GM12878 (cell line): ENCODE data around the gene RALGAPA2. TPM values are rescaled to one million over a fixed set of nuclear protein-coding genes. Genes with fewer than 3 reads are reported as not detected.

ENCODE experiments used
- ATAC-seq: fragments of 200-7000 bp; cut with Tn5 transposase; 3 replicates; pipeline ENCODE4 v1.9.1; 2020; ENCODE audit warnings: mild to moderate bottlenecking, moderate library complexity
- BruUV-seq: library from RNA; stranded (reverse); fragments of 400-500 nt; replicated peaks from 2 replicates; lab custom pipeline; 2021; lab: Mats Ljungman, UMichigan
- CTCF ChIA-PET: fragments of 300-600 bp; sonication (Branson Sonifier 250); formaldehyde crosslinking; extraction: SDS; loops from one replicate; lab custom pipeline; 2021; ENCODE audit warnings: inconsistent platforms; lab: Yijun Ruan, JAX
- POLR2A ChIA-PET: fragments of 350-600 bp; formaldehyde crosslinking; extraction: SDS; loops from one replicate; lab custom pipeline; 2021; ENCODE audit warnings: inconsistent platforms; lab: Charles Lee
- RAD21 ChIA-PET: fragments of 300-600 bp; sonication (Branson Sonifier 250); formaldehyde crosslinking; loops from one replicate; lab custom pipeline; 2023; ENCODE audit warnings: antibody characterized with exemption; ENCODE audit not compliant: unreplicated experiment; lab: Charles Lee
- SMC1A ChIA-PET: fragments of 300-600 bp; sonication (Branson Sonifier 250); formaldehyde crosslinking; loops from one replicate; lab custom pipeline; 2023; ENCODE audit not compliant: unreplicated experiment, uncharacterized antibody; lab: Charles Lee
- DNase-seq: peaks from one replicate; pipeline ENCODE4 v3.0.0-alpha.2; 2011; ENCODE audit warnings: low read depth, low spot score
- FAIRE-seq: peaks from 3 replicates; lab custom pipeline; 2011; peaks lifted over from hg19 to GRCh38; lab: Jason Lieb, UNC
- H2AFZ ChIP-seq: 2 replicates; pipeline ENCODE4 v1.6.0; 2011; ENCODE audit warnings: low read depth, low read length, control low read depth; ENCODE audit not compliant: control insufficient read depth
- H3K27ac ChIP-seq: 2 replicates; pipeline ENCODE4 v1.5.1; 2011; ENCODE audit warnings: control low read depth; ENCODE audit not compliant: control insufficient read depth, insufficient read depth
- H3K27me3 ChIP-seq, 2 experiments: replicated peaks in 1 of 2; 2 replicates each; pipeline versions ENCODE4 v1.6.0 to v1.6.1; 2011; ENCODE audit warnings: low read length in 1 of 2; ENCODE audit not compliant: control insufficient read depth in 2 of 2, insufficient read depth in 2 of 2
- H3K36me3 ChIP-seq, 2 experiments: 2 replicates each; pipeline ENCODE4 v1.5.1; 2011; ENCODE audit warnings: low read length in 1 of 2; ENCODE audit not compliant: control insufficient read depth in 2 of 2, insufficient read depth in 2 of 2
- H3K4me1 ChIP-seq: 2 replicates; pipeline ENCODE4 v1.6.1; 2011; ENCODE audit warnings: mild to moderate bottlenecking, low read length, moderate library complexity, mixed read lengths; ENCODE audit not compliant: control insufficient read depth, insufficient read depth
- H3K4me2 ChIP-seq: 2 replicates; pipeline ENCODE4 v1.6.0; 2011; ENCODE audit warnings: control low read depth; ENCODE audit not compliant: control insufficient read depth, insufficient read depth
- H3K4me3 ChIP-seq: fragments of 200-600 bp; sonication (generic); 2 replicates; pipeline ENCODE4 v1.5.1; 2016
- H3K79me2 ChIP-seq: 2 replicates; pipeline ENCODE4 v1.6.0; 2011; ENCODE audit warnings: low read length; ENCODE audit not compliant: control insufficient read depth, insufficient read depth
- H3K9ac ChIP-seq: 2 replicates; pipeline ENCODE4 v1.8.0; 2011; ENCODE audit warnings: low read length, control low read depth, mixed read lengths; ENCODE audit not compliant: control insufficient read depth, insufficient read depth
- H3K9me3 ChIP-seq: replicated peaks from 3 replicates; pipeline ENCODE4 v1.5.1; 2011; ENCODE audit warnings: mild to moderate bottlenecking, low read length; ENCODE audit not compliant: control insufficient read depth, insufficient read depth
- H4K20me1 ChIP-seq: 2 replicates; pipeline ENCODE4 v1.6.0; 2011; ENCODE audit not compliant: control insufficient read depth, insufficient read depth
- ATF3 ChIP-seq: IDR thresholded peaks from 2 replicates; pipeline ENCODE4 v1.6.1; 2011; ENCODE audit warnings: low read depth, mild to moderate bottlenecking, low read length, moderate library complexity, borderline replicate concordance; ENCODE audit errors: extremely low read depth
- BHLHE40 ChIP-seq, 2 experiments: fragments of 450-650 bp in 1 of 2; IDR thresholded peaks; 2 replicates each; pipeline ENCODE4 v1.6.1; 2011 to 2017; ENCODE audit warnings: low read depth in 2 of 2, borderline replicate concordance in 1 of 2, improper control_type of control experiment in 1 of 2, low read length in 1 of 2, mild to moderate bottlenecking in 1 of 2
- BRCA1 ChIP-seq: IDR thresholded peaks from 2 replicates; pipeline ENCODE4 v1.6.1; 2011; ENCODE audit warnings: low read depth, low read length, improper control_type of control experiment
- CBFB ChIP-seq: IDR thresholded peaks from 2 replicates; pipeline ENCODE4 v1.6.1; 2016; ENCODE audit warnings: antibody characterized with exemption, low read depth
- EGR1 ChIP-seq, 2 experiments: IDR thresholded peaks; 1 replicate in 1 of 2; 2 replicates in 1 of 2; pipeline ENCODE4 v1.6.1; 2011 to 2012; ENCODE audit warnings: low read depth in 2 of 2, low read length in 2 of 2, borderline replicate concordance in 1 of 2, mild to moderate bottlenecking in 1 of 2, moderate library complexity in 1 of 2
- EP300 ChIP-seq, 2 experiments: fragments of 150-350 bp in 1 of 2; IDR thresholded peaks; 2 replicates each; pipeline ENCODE4 v1.6.1; 2011 to 2012; ENCODE audit warnings: low read depth in 2 of 2, low read length in 2 of 2, borderline replicate concordance in 1 of 2, improper control_type of control experiment in 1 of 2, inconsistent platforms in 1 of 2; ENCODE audit not compliant: control insufficient read depth in 1 of 2
- KDM1A ChIP-seq: fragments of 200-600 bp; sonication (generic); IDR thresholded peaks from 2 replicates; pipeline ENCODE4 v1.6.1; 2016; ENCODE audit warnings: borderline replicate concordance
- MAX ChIP-seq: IDR thresholded peaks from 2 replicates; pipeline ENCODE4 v1.6.1; 2012; ENCODE audit warnings: low read depth, low read length, improper control_type of control experiment
- MYC ChIP-seq: IDR thresholded peaks from 2 replicates; pipeline ENCODE4 v1.6.1; 2011; ENCODE audit warnings: mild to moderate bottlenecking, low read length, moderate library complexity, inconsistent platforms; ENCODE audit not compliant: insufficient read depth, insufficient replicate concordance, insufficient read length, severe bottlenecking
- NR2F1 ChIP-seq: fragments of 450-650 bp; conservative IDR thresholded peaks from 2 replicates; pipeline ENCODE4 v1.6.1; 2017; ENCODE audit warnings: mild to moderate bottlenecking
- PBX3 ChIP-seq: IDR thresholded peaks from 2 replicates; pipeline ENCODE4 v1.6.1; 2011; ENCODE audit warnings: mild to moderate bottlenecking, low read depth, low read length, moderate library complexity; ENCODE audit not compliant: insufficient replicate concordance
- RCOR1 ChIP-seq: conservative IDR thresholded peaks from 2 replicates; pipeline ENCODE4 v1.6.1; 2012; ENCODE audit warnings: low read depth, low read length, improper control_type of control experiment
- RELA ChIP-seq: fragments of 450-650 bp; IDR thresholded peaks from 2 replicates; pipeline ENCODE4 v1.8.0; 2014; ENCODE audit warnings: borderline replicate concordance; ENCODE audit not compliant: partially characterized antibody
- SIN3A ChIP-seq: IDR thresholded peaks from 2 replicates; pipeline ENCODE4 v1.6.1; 2012; ENCODE audit warnings: low read depth, low read length, improper control_type of control experiment
- TAF1 ChIP-seq: IDR thresholded peaks from 2 replicates; pipeline ENCODE4 v1.6.1; 2011; ENCODE audit warnings: mild to moderate bottlenecking, low read depth, low read length, borderline replicate concordance
- TARDBP ChIP-seq: IDR thresholded peaks from 2 replicates; pipeline ENCODE4 v1.6.1; 2016; ENCODE audit warnings: borderline replicate concordance
- ZBTB40 ChIP-seq: fragments of 450-650 bp; IDR thresholded peaks from 2 replicates; pipeline ENCODE4 v1.6.1; 2016; ENCODE audit warnings: mild to moderate bottlenecking, moderate library complexity, borderline replicate concordance
- ZNF24 ChIP-seq: fragments of 450-650 bp; IDR thresholded peaks from 2 replicates; pipeline ENCODE4 v1.6.1; 2017; ENCODE audit warnings: antibody characterized with exemption, mild to moderate bottlenecking
- WGBS: methylation state at CpG from one replicate; pipeline ENCODE4 v1.1.6; 2016; ENCODE audit warnings: low lambda C conversion rate; ENCODE audit not compliant: insufficient replicate concordance, insufficient coverage; ENCODE audit errors: missing lambda C conversion rate; 5-methylcytosine and 5-hydroxymethylcytosine counted together
- in situ Hi-C: fragments of 300-500 bp; cut with MboI; formaldehyde crosslinking; loops from 9 replicates; pipeline ENCODE4 v1.14.3; 2018; ENCODE audit warnings: mixed read lengths
- intact Hi-C: fragments of 100-400 bp; cut with micrococcal nuclease; formaldehyde crosslinking; loops from one replicate; pipeline ENCODE4 v1.14.2; 2022; ENCODE audit not compliant: unreplicated experiment
- polyA plus RNA-seq, 11 experiments: library from polyadenylated mRNA; depleted of rRNA in 4 of 11; unstranded in 6 of 11; stranded (reverse) in 5 of 11; fragments of >200 nt; fragmentation: Nextera tagmentation in 4 of 11; fragmentation: Illumina TruSeq in 1 of 11; extraction: Ambion mirVana in 4 of 11; extraction: Trizol in 1 of 11; gene quantifications; 1 replicate in 1 of 11; 2 replicates in 10 of 11; pipeline versions ENCODE4 v1.2.1 to v1.2.3, GENCODE V29; 2011 to 2016; ENCODE audit warnings: inconsistent platforms in 2 of 11, missing spikeins in 2 of 11, low read depth in 1 of 11
- total RNA-seq, 4 experiments: library from RNA; depleted of rRNA in 3 of 4; stranded (reverse); fragments of >200 nt in 3 of 4; fragmentation: Illumina TruSeq in 1 of 4; extraction: Trizol in 1 of 4; gene quantifications; 2 replicates each; pipeline versions ENCODE4 v1.2.1 to v1.2.3, GENCODE V29; 2013 to 2021

RALGAPA2 gene
- total and polyA plus RNA-seq, 10 of the 15 experiments (the other 5 are each of a cell fraction or from before 2014, with no cell fraction given), result 2.9 to 29.4 (median 19.6) TPM

DNA sequence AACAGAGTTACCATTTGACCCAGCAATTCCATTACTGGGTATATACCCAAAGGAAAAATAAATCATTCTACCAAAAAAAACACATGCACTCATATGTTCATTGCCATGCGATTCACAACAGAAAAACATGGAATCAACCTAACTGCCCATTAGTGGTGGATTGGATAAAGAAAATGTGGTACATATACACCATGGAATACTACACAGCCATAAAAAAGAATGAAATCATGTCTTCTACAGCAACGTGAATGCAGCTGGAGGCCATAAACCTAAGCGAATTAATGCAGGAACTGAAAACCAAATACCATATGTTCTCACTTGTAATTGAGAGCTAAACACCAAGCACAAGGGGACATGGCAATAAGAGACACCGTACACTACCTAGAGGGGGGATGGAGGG is 12.5 kb downstream of the RALGAPA2 start:
- peaks cover 42% of the 10 kb centered on the region for H3K79me2 ChIP-seq
- TF ChIP-seq EP300 (IDR thresholded peaks at IDR 0.05; ENCODE audit: borderline replicate concordance in 1 of 2, control insufficient read depth in 1 of 2, low read depth in 2 of 2, low read length in 2 of 2) (no peak), CBFB (no peak), SIN3A (no peak), NR2F1 (no peak), RELA (no peak), ATF3 (no peak), EGR1 (IDR thresholded peaks at IDR 0.05; ENCODE audit: borderline replicate concordance in 1 of 2, low read depth in 2 of 2, low read length in 2 of 2) (no peak), ZNF24 (no peak), KDM1A (no peak), BRCA1 (no peak), MAX (no peak), TAF1 (no peak), MYC (no peak), RCOR1 (no peak), PBX3 (no peak), BHLHE40 (IDR thresholded peaks at IDR 0.05; ENCODE audit: borderline replicate concordance in 1 of 2, low read depth in 2 of 2, low read length in 1 of 2) (no peak), ZBTB40 (no peak), TARDBP (no peak)
- no peaks in the 10 kb centered on the region for H3K36me3 ChIP-seq
- no peak overlapping the region for H3K27ac ChIP-seq
- ChIA-PET CTCF (interaction anchor here (0.9 kb wide), 1 partner anchor 10 kb away, joined by 3 read pairs; no protein-coding TSS in a partner anchor), SMC1A (interaction anchor here (1.4 to 1.6 kb wide), 2 partner anchors 11 to 15 kb away, joined by 4 to 5 read pairs; no protein-coding TSS in a partner anchor), RAD21 (no interaction called here), POLR2A (no interaction called here)
- WGBS, result 62% methylated on average over 4 of the region's 4 CpGs
- no peak overlapping the region for H3K9ac ChIP-seq
- H3K4me1 ChIP-seq, result peaks cover 10% of the 10 kb centered on the region; the same call in 1 of the 2 replicates
- no peak overlapping the region for H3K4me2 ChIP-seq
- no peak overlapping the region for H2AFZ ChIP-seq
- DNase-seq, result no peak
- intact Hi-C loops, result no loop called here
- no peaks in the 10 kb centered on the region for H3K27me3 ChIP-seq
- no TSS peak for BruUV-seq
- in situ Hi-C loops, result no loop called here
- no peak overlapping the region for H3K4me3 ChIP-seq
- no peaks in the 10 kb centered on the region for H4K20me1 ChIP-seq
- H3K9me3 ChIP-seq, result no peaks in the 10 kb centered on the region; the same call in 2 of the 3 replicates
- FAIRE-seq, result no peak
- ATAC-seq, result no peak
